Right atrium auricular region (tissue), 2 donors: Measurements from ENCODE around the gene SRPK2. TPM values are rescaled to one million over a fixed set of nuclear protein-coding genes. Genes with fewer than 3 reads are reported as not detected.

Experiments used
- DNase-seq: peaks from one replicate; pipeline ENCODE4 v3.0.0-alpha.2; 2019; ENCODE audit warnings: low spot score
- H3K27ac ChIP-seq, 2 donors: fragments of 200-600 bp; sonication (generic); 1 replicate in 1 of 2; 2 replicates in 1 of 2; pipeline ENCODE4 v1.5.1; 2016 to 2019
- H3K27me3 ChIP-seq, 2 donors: fragments of 200-600 bp; sonication (generic); one replicate each; pipeline versions ENCODE4 v1.5.1 to v1.6.0; 2017 to 2019
- H3K36me3 ChIP-seq: fragments of 200-600 bp; sonication (generic); one replicate; pipeline ENCODE4 v1.5.1; 2016
- H3K4me1 ChIP-seq, 2 donors: fragments of 200-600 bp; sonication (generic); one replicate each; pipeline versions ENCODE4 v1.5.1 to v1.6.0; 2017 to 2019
- H3K4me3 ChIP-seq, 2 donors: fragments of 200-600 bp; sonication (generic); 1 replicate in 1 of 2; 2 replicates in 1 of 2; pipeline ENCODE4 v1.5.1; 2017 to 2019; ENCODE audit warnings: mild to moderate bottlenecking in 1 of 2, moderate library complexity in 1 of 2
- H3K9me3 ChIP-seq, 2 donors: fragments of 200-600 bp; sonication (generic); one replicate each; pipeline ENCODE4 v1.5.1; 2019
- CTCF ChIP-seq, 2 donors: fragments of 200-600 bp; sonication (generic); IDR thresholded peaks; one replicate each; pipeline ENCODE4 v1.5.1; 2019; ENCODE audit warnings: antibody characterized with exemption in 2 of 2
- total RNA-seq, 2 donors: library from RNA; depleted of rRNA; stranded (reverse); fragments of >200 nt; gene quantifications; one replicate each; pipeline ENCODE4 v1.1.0, GENCODE V29; 2016

SRPK2 gene
- total RNA-seq, 2 donors from 2014 or later: 19.8 to 20.9 TPM

DNA sequence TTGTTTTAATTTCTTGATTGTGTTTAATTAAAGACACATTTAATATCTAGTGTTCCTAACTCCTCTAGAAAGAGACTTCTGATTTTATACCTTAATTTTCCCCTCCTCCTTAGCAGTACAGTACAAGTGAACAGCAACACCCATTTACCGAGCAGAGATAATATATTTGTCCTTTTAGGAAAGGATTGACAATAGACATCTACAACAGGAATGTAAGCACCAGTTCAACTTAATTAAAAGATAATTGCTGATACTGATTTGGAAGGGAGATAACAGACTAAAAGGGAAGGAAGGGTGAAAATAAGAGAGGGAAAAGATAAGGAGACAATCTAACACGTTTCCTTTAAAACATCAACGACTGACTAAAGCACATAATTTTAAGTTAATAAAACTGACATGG is 119.3 kb downstream of the SRPK2 start:
- Histone ChIP-seq H3K4me3 (peak overlapping the region; percentile 26 to 41), H3K27me3 (no peaks in the 10 kb centered on the region), H3K9me3 (no peaks in the 10 kb centered on the region), H3K36me3 (no peaks in the 10 kb centered on the region), H3K4me1 (peaks cover 0 to 23% of the 10 kb centered on the region in 2 donors), H3K27ac (peak overlapping the region; percentile 80 to 82)
- DNase-seq: no peak
- TF ChIP-seq CTCF (IDR thresholded peaks at IDR 0.05): no peak

DNA sequence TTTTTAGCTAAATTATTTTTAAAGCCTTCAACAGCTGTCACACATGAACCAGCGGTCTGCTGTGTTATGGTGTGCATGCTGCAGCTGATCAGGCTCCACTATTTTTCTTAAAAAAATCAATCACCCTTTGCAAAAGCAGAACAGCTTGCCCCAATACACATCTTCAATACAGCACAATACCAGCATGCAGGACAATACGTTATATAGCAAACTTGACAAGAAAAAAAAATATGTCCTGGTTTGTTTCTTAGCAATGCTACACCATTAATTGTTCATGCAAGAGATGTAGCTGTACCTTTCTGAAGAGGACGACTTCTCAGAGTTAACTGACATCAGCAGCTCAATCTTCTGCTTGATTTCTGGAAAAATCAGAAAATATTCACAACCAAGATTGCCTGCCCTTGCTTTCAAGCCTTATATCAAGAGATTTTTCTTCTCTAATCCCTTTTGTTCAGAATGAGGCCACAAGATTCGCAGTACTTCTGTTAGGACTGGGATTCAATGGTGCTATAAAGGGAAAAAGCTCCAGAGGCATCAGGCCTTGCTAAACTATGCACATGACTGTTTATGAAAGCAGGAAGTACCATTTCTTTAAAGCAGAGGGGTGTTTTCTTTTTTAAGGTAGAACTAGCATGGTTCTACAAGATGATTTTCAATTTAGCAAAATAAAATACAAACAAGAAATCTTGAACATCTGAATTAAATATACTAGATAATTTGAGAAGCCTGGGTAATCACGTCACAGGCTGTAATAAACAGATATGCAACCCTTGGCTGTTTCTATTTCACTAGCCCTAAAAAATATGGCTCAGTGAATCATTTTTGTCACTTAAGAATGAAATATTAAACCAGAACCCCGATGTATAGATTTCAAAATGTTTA is 120.0 kb downstream of the SRPK2 start:
- Histone ChIP-seq H3K27ac (peak overlapping the region; percentile 80 to 82), H3K27me3 (no peaks in the 10 kb centered on the region), H3K4me1 (peaks cover 0 to 23% of the 10 kb centered on the region in 2 donors), H3K9me3 (no peaks in the 10 kb centered on the region), H3K36me3 (no peaks in the 10 kb centered on the region), H3K4me3 (peak overlapping the region; percentile 26 to 41)
- no peak for DNase-seq
- TF ChIP-seq CTCF (IDR thresholded peaks at IDR 0.05): no peak

DNA sequence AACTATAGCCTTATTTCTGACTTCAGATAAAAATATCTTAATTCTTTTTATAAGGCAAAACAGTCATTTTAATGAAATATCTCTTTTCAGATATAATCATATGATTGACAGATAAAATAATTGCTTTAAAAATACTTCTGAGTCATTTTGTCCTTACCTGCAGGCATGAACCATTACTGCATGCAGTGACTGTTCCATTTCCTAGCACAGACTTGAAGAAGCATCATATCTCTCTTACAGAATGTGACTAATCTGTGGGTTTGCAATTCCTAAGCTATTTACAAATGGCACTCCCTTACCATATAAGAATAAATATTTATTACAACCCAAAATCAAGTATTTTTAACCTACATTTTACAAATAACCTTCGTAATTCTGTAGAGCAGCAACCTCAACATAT is 120.7 kb downstream of the SRPK2 start:
- H3K36me3 ChIP-seq: no peaks in the 10 kb centered on the region
- no peak for DNase-seq
- no peaks in the 10 kb centered on the region for H3K9me3 ChIP-seq
- peaks cover 0 to 23% of the 10 kb centered on the region in 2 donors for H3K4me1 ChIP-seq
- peak overlapping the region; percentile 80 to 82 for H3K27ac ChIP-seq
- peak overlapping the region; percentile 26 to 41 for H3K4me3 ChIP-seq
- H3K27me3 ChIP-seq: no peaks in the 10 kb centered on the region
- TF ChIP-seq CTCF (IDR thresholded peaks at IDR 0.05): no peak

GRCh38 chr7:105267244-105267643 is 121.5 kb downstream of the SRPK2 start:
- no peaks in the 10 kb centered on the region for H3K9me3 ChIP-seq
- H3K4me1 ChIP-seq: peaks cover 0 to 24% of the 10 kb centered on the region in 2 donors
- no peak overlapping the region for H3K27ac ChIP-seq
- DNase-seq: no peak
- no peaks in the 10 kb centered on the region for H3K27me3 ChIP-seq
- no peaks in the 10 kb centered on the region for H3K36me3 ChIP-seq
- no peak overlapping the region for H3K4me3 ChIP-seq
- no peak for TF ChIP-seq CTCF (IDR thresholded peaks at IDR 0.05)

- Histone ChIP-seq H3K27me3 (no peaks in the 10 kb centered on the region), H3K27ac (no peak overlapping the region), H3K4me3 (no peak overlapping the region), H3K4me1 (peaks cover 0 to 32% of the 10 kb centered on the region in 2 donors), H3K9me3 (no peaks in the 10 kb centered on the region), H3K36me3 (no peaks in the 10 kb centered on the region)
- no peak for DNase-seq
- no peak for TF ChIP-seq CTCF (IDR thresholded peaks at IDR 0.05)
Observed at GRCh38 chr7:105264707-105265106, 124.0 kb downstream of the SRPK2 start.
